Suprapubic skin (tissue), 4 donors: ENCODE results near the gene ZNF865. TPM values are rescaled to one million over a fixed set of nuclear protein-coding genes. Genes with fewer than 3 reads are reported as not detected.

ENCODE experiments used
- DNase-seq, 2 donors: peaks; one replicate each; pipeline ENCODE4 v3.0.0-alpha.2; 2019; ENCODE audit warnings: low spot score in 2 of 2
- H3K27ac ChIP-seq: fragments of 200-600 bp; sonication (generic); one replicate; pipeline ENCODE4 v1.5.1; 2019
- H3K27me3 ChIP-seq: fragments of 200-600 bp; sonication (generic); one replicate; pipeline ENCODE4 v1.5.1; 2019
- H3K36me3 ChIP-seq: fragments of 200-600 bp; sonication (generic); one replicate; pipeline ENCODE4 v1.5.1; 2019
- H3K4me1 ChIP-seq: fragments of 200-600 bp; sonication (generic); one replicate; pipeline ENCODE4 v1.5.1; 2019
- H3K4me3 ChIP-seq: fragments of 200-600 bp; sonication (generic); one replicate; pipeline ENCODE4 v1.5.1; 2019; ENCODE audit warnings: mild to moderate bottlenecking
- H3K9me3 ChIP-seq: fragments of 200-600 bp; sonication (generic); one replicate; pipeline ENCODE4 v1.5.1; 2019
- CTCF ChIP-seq, 2 donors: fragments of 200-600 bp in 1 of 2; fragments of 450-650 bp in 1 of 2; sonication (generic) in 1 of 2; IDR thresholded peaks; one replicate each; pipeline ENCODE4 v1.5.1; 2016 to 2019; ENCODE audit warnings: antibody characterized with exemption in 2 of 2, mild to moderate bottlenecking in 1 of 2, moderate library complexity in 1 of 2
- EP300 ChIP-seq: sonication (generic); formaldehyde crosslinking; IDR thresholded peaks from one replicate; pipeline ENCODE4 v1.6.1; 2017; ENCODE audit warnings: antibody characterized with exemption
- POLR2A ChIP-seq, 2 donors: fragments of 450-650 bp; IDR thresholded peaks; one replicate each; pipeline ENCODE4 v1.6.1; 2017; ENCODE audit warnings: antibody characterized with exemption in 2 of 2, mild to moderate bottlenecking in 2 of 2, moderate library complexity in 2 of 2
- POLR2AphosphoS5 ChIP-seq, 3 donors: sonication (generic); formaldehyde crosslinking; IDR thresholded peaks; one replicate each; pipeline ENCODE4 v1.6.1; 2017; ENCODE audit warnings: antibody characterized with exemption in 3 of 3
- WGBS: methylation state at CpG from one replicate; pipeline ENCODE4 v1.1.5; 2018; 5-methylcytosine and 5-hydroxymethylcytosine counted together
- total RNA-seq, 4 donors: library from RNA; depleted of rRNA; stranded (reverse); fragments of >200 nt; gene quantifications; one replicate each; pipeline ENCODE4 v1.1.0, GENCODE V29; 2016

ZNF865 gene
- total RNA-seq, 4 donors from 2014 or later = 7.6 to 14.2 (median 9.9) TPM

- Histone ChIP-seq H3K4me3 (no peak overlapping the region), H3K36me3 (peaks cover 65% of the 10 kb centered on the region), H3K4me1 (peaks cover 15% of the 10 kb centered on the region), H3K27ac (no peak overlapping the region), H3K9me3 (no peaks in the 10 kb centered on the region), H3K27me3 (no peaks in the 10 kb centered on the region)
- 92% methylated on average over 24 of the region's 27 CpGs for WGBS
- no peak for DNase-seq
- TF ChIP-seq CTCF (IDR thresholded peaks at IDR 0.05) (no peak), EP300 (no peak), POLR2AphosphoS5 (IDR thresholded peaks at IDR 0.05) (no peak), POLR2A (IDR thresholded peaks at IDR 0.05) (no peak)
Measured at GRCh38 chr19:55613396-55613795, 7.9 kb downstream of the ZNF865 start.

DNA sequence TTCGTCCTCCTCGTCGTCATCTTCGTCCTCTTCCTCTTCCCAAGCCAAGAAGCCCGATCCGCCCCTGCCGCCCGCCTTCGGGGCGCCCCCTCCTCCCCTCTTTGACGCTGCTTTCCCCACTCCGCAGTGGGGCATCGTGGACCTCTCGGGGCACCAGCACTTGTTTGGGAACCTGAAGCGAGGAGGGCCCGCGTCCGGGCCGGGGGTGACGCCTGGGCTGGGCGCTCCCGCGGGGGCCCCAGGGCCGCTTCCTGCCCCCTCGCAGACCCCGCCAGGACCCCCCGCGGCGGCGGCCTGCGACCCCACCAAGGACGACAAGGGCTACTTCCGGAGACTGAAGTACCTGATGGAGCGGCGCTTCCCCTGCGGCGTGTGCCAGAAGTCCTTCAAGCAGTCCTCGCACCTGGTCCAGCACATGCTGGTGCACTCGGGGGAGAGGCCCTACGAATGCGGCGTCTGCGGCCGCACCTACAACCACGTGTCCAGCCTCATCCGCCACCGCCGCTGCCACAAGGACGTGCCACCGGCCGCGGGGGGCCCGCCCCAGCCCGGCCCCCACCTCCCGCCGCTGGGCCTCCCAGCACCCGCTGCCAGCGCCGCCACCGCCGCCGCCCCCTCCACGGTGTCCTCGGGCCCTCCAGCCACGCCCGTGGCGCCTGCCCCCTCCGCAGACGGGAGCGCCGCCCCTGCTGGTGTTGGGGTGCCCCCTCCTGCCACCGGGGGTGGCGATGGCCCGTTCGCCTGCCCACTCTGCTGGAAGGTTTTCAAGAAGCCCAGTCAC, 8.7 kb downstream of the ZNF865 start:
- Histone ChIP-seq H3K27me3 (no peaks in the 10 kb centered on the region), H3K27ac (no peak overlapping the region), H3K9me3 (no peaks in the 10 kb centered on the region), H3K36me3 (peaks cover 64% of the 10 kb centered on the region), H3K4me3 (no peak overlapping the region), H3K4me1 (peaks cover 15% of the 10 kb centered on the region)
- DNase-seq = no peak
- TF ChIP-seq EP300 (no peak), POLR2A (IDR thresholded peaks at IDR 0.05) (no peak), CTCF (IDR thresholded peaks at IDR 0.05) (no peak), POLR2AphosphoS5 (IDR thresholded peaks at IDR 0.05) (no peak)
- 89% methylated on average over 15 of the region's 75 CpGs for WGBS

- peaks cover 55% of the 10 kb centered on the region for H3K36me3 ChIP-seq
- 96% methylated on average over 71 of the region's 98 CpGs for WGBS
- TF ChIP-seq POLR2A (IDR thresholded peaks at IDR 0.05) = no peak
- TF ChIP-seq CTCF (IDR thresholded peaks at IDR 0.05) = no peak
- TF ChIP-seq EP300 = no peak
- TF ChIP-seq POLR2AphosphoS5 (IDR thresholded peaks at IDR 0.05) = no peak
- no peak overlapping the region for H3K27ac ChIP-seq
- no peaks in the 10 kb centered on the region for H3K27me3 ChIP-seq
- peaks cover 15% of the 10 kb centered on the region for H3K4me1 ChIP-seq
- H3K4me3 ChIP-seq = no peak overlapping the region
- no peak for DNase-seq
- no peaks in the 10 kb centered on the region for H3K9me3 ChIP-seq
Measured at GRCh38 chr19:55614711-55615542, 9.5 kb downstream of the ZNF865 start.

DNA sequence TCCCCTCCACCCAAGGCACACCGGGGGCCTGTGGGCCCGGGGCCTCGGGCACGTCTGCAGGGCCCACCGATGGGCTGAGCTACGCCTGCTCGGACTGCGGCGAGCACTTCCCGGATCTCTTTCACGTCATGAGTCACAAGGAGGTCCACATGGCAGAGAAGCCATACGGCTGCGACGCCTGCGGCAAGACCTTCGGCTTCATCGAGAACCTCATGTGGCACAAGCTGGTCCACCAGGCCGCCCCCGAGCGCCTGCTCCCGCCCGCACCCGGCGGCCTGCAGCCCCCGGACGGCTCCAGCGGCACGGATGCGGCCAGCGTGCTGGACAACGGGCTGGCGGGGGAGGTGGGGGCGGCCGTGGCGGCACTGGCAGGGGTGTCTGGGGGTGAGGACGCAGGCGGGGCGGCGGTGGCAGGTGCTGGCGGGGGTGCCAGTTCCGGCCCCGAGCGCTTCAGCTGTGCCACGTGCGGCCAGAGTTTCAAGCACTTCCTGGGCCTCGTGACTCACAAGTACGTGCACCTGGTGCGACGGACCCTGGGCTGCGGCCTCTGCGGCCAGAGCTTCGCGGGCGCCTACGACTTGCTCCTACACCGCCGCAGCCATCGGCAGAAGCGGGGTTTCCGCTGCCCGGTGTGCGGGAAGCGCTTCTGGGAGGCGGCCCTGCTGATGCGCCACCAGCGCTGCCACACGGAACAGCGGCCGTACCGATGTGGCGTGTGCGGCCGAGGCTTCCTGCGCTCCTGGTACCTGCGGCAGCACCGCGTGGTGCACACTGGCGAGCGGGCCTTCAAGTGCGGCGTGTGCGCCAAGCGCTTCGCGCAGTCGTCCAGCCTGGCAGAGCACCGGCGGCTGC, 10.3 kb downstream of the ZNF865 start:
- Histone ChIP-seq H3K36me3 (peaks cover 47% of the 10 kb centered on the region), H3K4me1 (peaks cover 15% of the 10 kb centered on the region), H3K4me3 (no peak overlapping the region), H3K27ac (no peak overlapping the region), H3K9me3 (no peaks in the 10 kb centered on the region), H3K27me3 (no peaks in the 10 kb centered on the region)
- DNase-seq = no peak
- whole genome bisulfite sequencing = 97% methylated on average over 83 of the region's 88 CpGs
- TF ChIP-seq CTCF (IDR thresholded peaks at IDR 0.05) = no peak
- TF ChIP-seq POLR2AphosphoS5 (IDR thresholded peaks at IDR 0.05) = no peak
- no peak for TF ChIP-seq EP300
- TF ChIP-seq POLR2A (IDR thresholded peaks at IDR 0.05) = no peak
